GM21381 (cell line): Measurements from ENCODE around the gene SMARCAD1.

Experiments
- ATAC-seq: cut with Tn5 transposase; IDR thresholded peaks from one replicate; pipeline ENCODE4 v1.9.1; 2021; ENCODE audit warnings: mild to moderate bottlenecking, moderate library complexity; ENCODE audit not compliant: unreplicated experiment

SMARCAD1 gene

GRCh38 chr4:94228493-94229216 lies 21.0 kb downstream of the SMARCAD1 start:
- ATAC-seq = no peak

GRCh38 chr4:94232519-94232918 lies 24.9 kb downstream of the SMARCAD1 start:
- no peak for ATAC-seq

DNA sequence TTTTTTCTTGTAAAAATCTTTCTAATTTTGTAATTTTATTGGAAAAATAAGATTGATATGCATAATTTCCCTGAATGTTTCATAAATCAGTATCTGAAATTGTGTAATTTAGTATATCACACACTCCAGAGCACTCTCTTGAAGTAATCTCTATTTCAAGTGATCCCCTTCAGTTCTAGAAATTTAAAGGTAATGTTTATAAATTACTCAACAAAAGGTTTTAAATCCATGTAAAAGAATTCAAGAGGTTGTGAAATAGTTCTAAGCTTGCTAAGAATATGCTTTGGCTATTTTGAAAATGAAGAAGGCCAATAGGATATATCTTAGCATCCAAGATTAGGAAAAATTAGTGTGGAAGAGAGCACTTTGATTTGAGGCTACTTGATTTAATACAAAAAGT lies 28.2 kb downstream of the SMARCAD1 start:
- ATAC-seq = no peak

- no peak for ATAC-seq
Measured at GRCh38 chr4:94237271-94237670, 29.6 kb downstream of the SMARCAD1 start.

DNA sequence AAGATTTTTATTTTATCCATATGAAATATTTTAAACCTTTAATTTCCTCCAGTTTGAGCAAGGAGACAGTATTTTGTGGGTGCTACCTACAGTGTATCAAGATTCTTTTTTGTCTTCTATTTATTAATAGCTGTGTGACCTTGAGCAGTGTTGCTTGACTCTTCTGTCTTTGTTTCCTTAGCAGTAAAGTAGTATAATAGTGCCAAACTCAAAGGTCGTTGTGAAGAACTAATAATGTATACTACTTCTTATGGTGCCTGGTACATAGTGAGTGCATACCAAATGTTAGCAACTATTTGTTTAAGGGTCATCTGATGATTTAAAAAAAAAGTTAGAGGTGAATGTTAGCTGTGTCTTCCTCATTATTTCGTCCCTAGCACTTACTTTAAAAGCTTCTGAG lies 30.5 kb downstream of the SMARCAD1 start:
- no peak for ATAC-seq

DNA sequence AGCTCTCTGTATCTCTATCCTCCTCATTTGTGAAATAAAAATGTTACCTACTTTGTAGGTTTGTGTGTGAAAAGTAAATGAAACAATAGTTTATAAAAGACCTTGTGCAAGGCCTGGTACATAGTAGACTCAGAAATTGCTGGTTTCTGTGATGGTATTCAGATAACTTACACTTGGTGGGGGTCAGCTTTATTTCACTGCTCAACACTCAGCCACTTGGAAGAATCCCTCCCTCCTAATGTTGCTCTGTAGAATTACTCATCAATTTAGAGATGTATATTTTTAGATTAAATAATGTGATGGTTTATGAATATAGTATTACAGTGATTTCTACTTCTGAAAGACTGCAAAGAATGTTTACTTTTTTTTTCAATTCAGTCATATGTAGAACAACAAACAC lies 32.7 kb downstream of the SMARCAD1 start:
- ATAC-seq = no peak

- no peak for ATAC-seq
Measured at GRCh38 chr4:94244087-94244828, 36.6 kb downstream of the SMARCAD1 start.

GRCh38 chr4:94244829-94245185 lies 37.1 kb downstream of the SMARCAD1 start:
- ATAC-seq = no peak

DNA sequence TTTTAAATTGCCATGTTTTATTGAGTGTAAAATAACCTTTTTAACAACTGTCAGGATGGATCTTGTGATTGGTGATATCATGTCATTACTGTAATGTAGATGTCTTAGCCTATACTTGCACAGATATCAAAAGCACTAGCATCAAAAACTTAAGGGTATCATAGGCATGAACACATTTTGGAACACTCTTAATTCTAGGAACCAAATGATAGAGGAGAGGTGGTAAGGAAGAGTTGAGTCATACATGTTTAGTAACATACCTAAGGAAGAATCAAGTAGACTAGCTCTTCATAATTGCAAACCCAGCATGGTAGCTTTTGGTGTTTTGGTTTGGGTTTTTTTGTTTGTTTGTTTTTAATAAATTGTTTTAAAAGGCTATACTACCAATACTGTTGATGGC lies 43.4 kb downstream of the SMARCAD1 start:
- ATAC-seq = no peak

DNA sequence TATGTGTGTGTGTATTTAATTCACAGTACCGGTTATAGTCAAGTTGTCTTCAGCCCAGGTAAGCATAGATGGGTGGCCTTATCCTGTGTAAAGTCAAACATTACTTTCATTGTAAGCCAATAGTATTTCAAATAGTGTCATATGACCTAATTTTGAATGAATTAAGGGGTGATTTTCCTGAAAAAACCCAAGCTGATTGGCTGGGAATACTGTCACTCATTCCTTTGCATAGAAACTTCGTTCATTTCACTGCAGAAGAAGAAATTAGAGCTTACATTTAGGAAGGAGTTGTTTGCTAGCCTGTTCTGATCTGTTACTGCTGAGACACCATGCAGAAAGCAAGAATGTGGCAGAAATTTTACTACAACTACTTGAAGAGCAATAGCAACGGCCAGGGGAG lies 45.4 kb downstream of the SMARCAD1 start:
- ATAC-seq = no peak

DNA sequence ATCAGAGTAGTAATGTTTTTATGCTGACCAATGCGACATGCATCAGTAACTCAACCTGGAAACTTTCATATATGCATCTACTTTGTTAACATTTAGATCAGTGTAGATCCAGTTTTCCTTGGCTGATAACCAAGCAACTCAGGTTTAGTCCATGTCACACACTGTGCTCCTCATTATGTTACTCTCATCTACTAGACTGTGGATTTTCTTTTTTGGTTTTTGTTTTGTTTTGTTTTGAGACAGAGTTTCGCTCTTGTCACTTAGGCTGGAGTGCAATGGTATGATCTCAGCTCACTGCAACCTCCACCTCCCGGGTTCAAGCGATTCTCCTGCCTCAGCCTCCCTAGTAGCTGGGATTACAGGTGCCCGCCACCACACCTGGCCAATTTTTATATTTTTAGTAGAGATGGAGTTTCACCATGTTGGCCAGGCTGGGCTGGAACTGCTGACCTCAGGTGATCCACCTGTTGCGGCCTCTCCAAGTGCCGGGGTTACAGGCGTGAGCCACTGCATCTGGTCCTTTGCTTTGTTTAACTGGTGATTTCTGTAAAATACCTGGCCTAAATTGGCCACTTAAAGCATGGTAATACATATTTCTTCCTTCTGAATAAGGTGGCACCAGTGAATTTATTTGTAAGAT lies 48.6 kb downstream of the SMARCAD1 start:
- no peak for ATAC-seq

DNA sequence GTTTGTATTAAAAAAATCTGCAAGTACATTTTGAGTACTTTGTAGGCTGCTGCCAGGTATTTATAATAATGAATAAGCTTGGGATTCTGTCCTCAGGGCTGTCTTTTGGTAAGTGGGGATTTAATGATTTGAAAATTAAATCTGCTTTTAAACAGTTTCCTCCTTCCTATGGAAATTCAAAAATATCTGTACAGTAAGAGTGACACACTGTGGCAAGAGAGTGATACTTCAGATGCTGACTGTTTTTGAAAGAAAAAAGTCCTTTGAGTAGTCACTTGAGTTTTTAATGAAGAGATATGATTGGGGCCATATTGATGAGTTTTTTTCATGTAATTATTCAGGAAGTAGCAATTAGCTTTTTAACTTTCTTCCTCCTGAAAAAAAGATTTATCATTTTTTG lies 49.2 kb downstream of the SMARCAD1 start:
- no peak for ATAC-seq

GRCh38 chr4:94262163-94263016 lies 54.7 kb downstream of the SMARCAD1 start:
- ATAC-seq = no peak

DNA sequence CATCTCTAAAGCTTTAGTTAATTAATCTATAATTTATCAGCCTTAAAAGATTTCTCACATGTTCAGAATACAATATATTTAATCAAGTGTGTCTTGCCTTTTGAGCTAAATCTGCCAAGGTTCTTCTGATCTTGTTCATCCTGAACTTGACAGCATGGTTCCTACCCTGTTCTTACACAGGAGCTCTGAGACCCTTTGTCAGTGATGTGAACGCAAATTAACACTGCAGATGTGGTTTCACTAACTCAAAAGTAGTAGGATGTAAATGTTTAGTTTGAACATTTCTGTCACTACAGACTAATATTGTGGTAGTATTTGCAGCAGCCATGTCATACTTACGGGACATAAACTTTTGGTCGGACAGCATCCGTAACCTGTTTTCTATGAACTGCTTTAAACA lies 59.4 kb downstream of the SMARCAD1 start:
- no peak for ATAC-seq

DNA sequence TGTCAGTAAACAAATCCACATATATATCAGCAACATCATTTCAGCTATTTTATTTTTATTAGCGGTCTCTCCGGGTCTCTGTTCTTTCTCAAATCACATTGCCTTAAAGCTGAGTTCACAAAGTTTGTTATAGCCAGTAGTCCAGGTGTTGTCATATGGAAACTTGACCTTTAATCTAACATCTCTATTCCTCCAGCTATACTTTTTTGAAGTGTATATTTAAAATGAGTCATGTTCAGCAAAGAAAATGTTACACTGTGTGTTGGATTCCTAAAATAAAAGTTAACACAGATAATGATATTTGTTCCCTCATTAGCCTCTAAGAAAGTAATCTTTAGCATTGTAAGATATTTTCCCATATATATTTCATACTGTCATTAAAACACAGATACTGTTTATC lies 63.6 kb downstream of the SMARCAD1 start:
- no peak for ATAC-seq

DNA sequence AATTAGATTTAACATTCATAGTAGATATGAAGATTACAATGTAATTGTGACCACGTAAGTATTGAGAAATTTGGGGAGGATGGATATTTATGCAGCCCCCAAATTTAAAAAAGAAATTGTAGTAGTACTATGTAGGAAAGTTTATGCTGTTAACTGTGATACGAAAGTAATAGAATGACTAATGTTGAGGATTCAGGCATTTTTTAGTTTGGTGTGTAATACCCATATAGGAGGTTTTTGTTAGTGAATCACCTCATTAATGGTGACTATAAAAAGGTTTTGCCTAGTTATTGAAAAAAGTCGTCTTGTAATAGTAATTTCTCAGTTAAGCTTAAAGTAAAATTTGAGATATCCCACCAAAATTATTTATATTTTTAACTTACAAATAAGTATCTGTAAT lies 67.2 kb downstream of the SMARCAD1 start:
- no peak for ATAC-seq

DNA sequence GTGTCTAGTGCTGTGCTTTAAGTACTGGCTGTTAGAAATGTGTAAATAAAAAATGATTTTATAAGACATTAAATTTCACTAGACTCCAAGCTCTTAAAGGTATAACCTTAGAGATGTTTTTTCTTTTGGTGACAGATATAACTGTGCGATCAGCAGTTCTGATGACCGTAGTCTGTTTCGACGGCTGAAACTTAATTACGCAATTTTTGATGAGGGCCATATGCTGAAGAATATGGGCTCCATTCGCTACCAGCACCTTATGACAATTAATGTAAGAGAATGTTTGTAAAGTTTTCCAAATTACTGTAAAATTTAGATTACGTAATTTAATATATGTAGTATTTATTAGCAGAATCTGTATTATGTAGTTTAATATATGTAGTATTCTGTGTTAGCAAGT lies 68.5 kb downstream of the SMARCAD1 start:
- no peak for ATAC-seq

GRCh38 chr4:94277534-94277933 lies 69.9 kb downstream of the SMARCAD1 start:
- ATAC-seq = no peak

DNA sequence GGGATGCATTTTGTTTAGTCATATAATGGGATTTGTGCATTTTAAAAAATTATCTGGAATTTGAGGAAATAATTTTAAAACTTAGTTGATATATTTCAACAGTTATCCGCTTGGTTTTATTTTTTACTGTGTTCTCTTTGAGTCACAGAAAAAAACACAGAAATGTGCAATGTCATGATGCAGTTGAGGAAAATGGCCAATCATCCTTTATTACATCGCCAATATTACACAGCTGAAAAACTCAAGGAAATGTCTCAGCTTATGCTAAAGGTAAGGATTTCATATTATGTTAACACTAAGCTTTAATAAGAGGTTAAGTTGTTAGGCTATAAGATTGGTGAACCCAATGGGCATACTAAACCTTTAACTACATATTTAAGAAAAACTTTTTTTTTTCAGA lies 71.1 kb downstream of the SMARCAD1 start:
- ATAC-seq = no peak

GRCh38 chr4:94284889-94285288 lies 77.2 kb downstream of the SMARCAD1 start:
- ATAC-seq = no peak

DNA sequence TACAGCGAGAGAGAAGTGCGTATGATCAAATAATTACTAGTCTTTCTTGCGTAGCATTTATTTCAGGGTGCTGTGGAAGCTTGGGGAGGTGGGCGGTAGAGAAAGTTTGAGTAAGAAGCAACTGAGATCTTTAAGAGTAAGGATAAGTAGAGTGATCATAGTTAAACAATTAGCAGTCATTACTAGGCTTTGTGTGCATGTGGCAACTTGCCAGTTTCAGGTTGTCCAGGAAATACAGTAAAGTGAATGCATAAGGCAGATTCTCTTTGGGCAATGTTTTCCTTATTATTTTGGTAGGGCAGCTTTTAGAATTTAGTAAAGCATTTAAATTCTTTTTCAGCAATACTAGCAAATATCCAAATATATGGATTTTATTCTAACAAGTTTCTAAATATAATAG lies 78.0 kb downstream of the SMARCAD1 start:
- no peak for ATAC-seq
